Karpas-422 (cell line): ENCODE measurements around the gene NAXD. TPM values are rescaled to one million over a fixed set of nuclear protein-coding genes. Genes with fewer than 3 reads are reported as not detected.

Source experiments
- DNase-seq: peaks from one replicate; pipeline ENCODE4 v3.0.0-alpha.2; 2015
- H2AFZ ChIP-seq: fragments of 200-600 bp; sonication (generic); 2 replicates; pipeline ENCODE4 v1.6.1; 2014; ENCODE audit warnings: antibody characterized with exemption, low read length, mixed read lengths
- H3K27ac ChIP-seq: fragments of 200-600 bp; sonication (generic); 2 replicates; pipeline ENCODE4 v1.5.1; 2014; ENCODE audit warnings: mild to moderate bottlenecking, low read length, moderate library complexity
- H3K27me3 ChIP-seq: fragments of 200-600 bp; sonication (generic); 2 replicates; pipeline ENCODE4 v1.6.1; 2014; ENCODE audit warnings: low read length, mixed read lengths
- H3K36me3 ChIP-seq: fragments of 200-600 bp; sonication (generic); 2 replicates; pipeline ENCODE4 v1.6.1; 2014; ENCODE audit warnings: low read length, mixed read lengths; ENCODE audit not compliant: insufficient read depth
- H3K4me1 ChIP-seq: fragments of 200-600 bp; sonication (generic); 2 replicates; pipeline ENCODE4 v1.6.1; 2014; ENCODE audit warnings: mild to moderate bottlenecking, low read length, mixed read lengths
- H3K4me2 ChIP-seq: fragments of 200-600 bp; sonication (generic); 2 replicates; pipeline ENCODE4 v1.6.1; 2014; ENCODE audit warnings: low read length, low read depth, mild to moderate bottlenecking; ENCODE audit not compliant: poor library complexity, severe bottlenecking
- H3K4me3 ChIP-seq: fragments of 200-600 bp; sonication (generic); 2 replicates; pipeline ENCODE4 v1.5.1; 2014; ENCODE audit warnings: mild to moderate bottlenecking, antibody characterized with exemption, low read length, mixed read lengths
- H3K79me2 ChIP-seq: fragments of 200-600 bp; sonication (generic); 2 replicates; pipeline ENCODE4 v1.6.1; 2014; ENCODE audit warnings: mild to moderate bottlenecking, low read length, mixed read lengths
- H3K9ac ChIP-seq: fragments of 200-600 bp; sonication (generic); 2 replicates; pipeline ENCODE4 v1.6.0; 2014; ENCODE audit warnings: low read length
- H3K9me2 ChIP-seq: fragments of 200-600 bp; sonication (generic), shearing (Covaris generic); replicated peaks from 2 replicates; pipeline ENCODE4 v1.6.0; 2014; ENCODE audit warnings: mild to moderate bottlenecking, low read length, moderate library complexity; ENCODE audit not compliant: insufficient read depth
- H3K9me3 ChIP-seq: fragments of 300-700, 200-600 bp; sonication (generic); 2 replicates; pipeline ENCODE4 v1.6.1; 2014; ENCODE audit warnings: low read length, mixed read lengths
- H4K20me1 ChIP-seq: fragments of 200-600 bp; sonication (generic); 2 replicates; pipeline ENCODE4 v1.6.1; 2014; ENCODE audit warnings: mild to moderate bottlenecking, antibody characterized with exemption, low read length, low read depth; ENCODE audit not compliant: insufficient read depth
- total RNA-seq: library from RNA; depleted of rRNA; stranded (reverse); fragments of >200 nt; shearing (Covaris generic); gene quantifications from 2 replicates; pipeline ENCODE4 v1.2.3, GENCODE V29; 2014; ENCODE audit warnings: low replicate concordance; rRNA removed

The NAXD gene
- total RNA-seq, 1 experiment from 2014 or later: 16.5 TPM

DNA sequence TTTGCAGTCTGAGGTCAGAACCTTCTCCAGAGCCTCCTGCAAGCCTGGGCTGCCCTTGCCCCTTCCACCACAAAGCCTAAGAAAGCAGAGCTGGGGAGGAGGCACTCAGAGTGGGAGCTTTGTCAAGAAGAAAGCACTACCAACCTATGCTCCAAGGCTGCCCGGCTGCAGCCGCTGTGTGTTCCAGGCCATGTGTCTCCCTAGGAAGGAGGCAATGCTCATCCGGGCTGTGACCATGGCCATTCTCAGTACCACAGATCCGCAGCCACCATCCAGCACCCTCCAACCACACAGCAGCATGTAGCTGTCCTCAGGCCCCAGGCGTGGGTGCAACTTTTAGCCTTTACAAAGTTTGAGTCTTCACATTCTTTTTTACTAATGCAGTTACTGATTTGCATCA lies 68.6 kb downstream of the NAXD start:
- no peaks in the 10 kb centered on the region for H3K9me2 ChIP-seq
- no peak overlapping the region for H3K9ac ChIP-seq
- H3K4me3 ChIP-seq: no peak overlapping the region
- H3K27ac ChIP-seq: no peak overlapping the region
- no peaks in the 10 kb centered on the region for H3K9me3 ChIP-seq
- H3K4me1 ChIP-seq: no peaks in the 10 kb centered on the region
- no peaks in the 10 kb centered on the region for H4K20me1 ChIP-seq
- no peak overlapping the region for H3K4me2 ChIP-seq
- no peaks in the 10 kb centered on the region for H3K27me3 ChIP-seq
- no peak overlapping the region for H2AFZ ChIP-seq
- no peak for DNase-seq
- peaks cover 10% of the 10 kb centered on the region; the same call in 1 of the 2 replicates for H3K36me3 ChIP-seq
- no peaks in the 10 kb centered on the region for H3K79me2 ChIP-seq

DNA sequence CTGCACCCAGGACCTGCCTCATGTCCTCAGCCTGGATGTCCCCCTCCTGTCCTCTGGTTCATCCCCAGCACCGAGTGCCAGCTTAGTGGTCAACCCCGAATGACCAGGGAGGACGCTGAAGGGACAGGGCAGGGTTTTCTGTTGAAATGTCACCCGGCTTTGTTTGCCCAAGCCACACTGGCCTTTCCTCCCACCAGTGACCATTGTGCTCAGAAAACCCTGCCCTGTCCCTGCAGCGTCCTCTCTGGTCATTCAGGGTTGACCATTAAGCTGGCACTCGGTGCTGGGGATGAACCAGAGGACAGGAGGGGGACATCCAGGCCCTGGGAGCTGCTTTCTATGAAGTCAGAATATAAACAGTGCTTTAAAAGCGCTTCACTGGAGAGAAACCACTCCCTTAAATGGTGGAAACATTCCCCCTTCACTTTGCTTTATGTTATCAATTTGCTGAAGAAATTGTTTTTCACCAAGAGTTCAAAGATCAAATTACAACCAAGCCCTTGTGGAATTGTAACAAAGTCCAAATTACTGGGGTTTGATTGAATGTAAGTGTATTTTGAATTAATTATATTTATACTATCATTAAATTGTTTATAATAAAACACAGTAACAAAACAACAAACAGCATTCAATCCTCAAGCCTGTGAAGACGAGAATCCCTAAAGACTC lies 69.2 kb downstream of the NAXD start:
- DNase-seq: no peak
- H3K9me2 ChIP-seq: no peaks in the 10 kb centered on the region
- peaks cover 10% of the 10 kb centered on the region; the same call in 1 of the 2 replicates for H3K36me3 ChIP-seq
- H2AFZ ChIP-seq: no peak overlapping the region
- no peak overlapping the region for H3K4me2 ChIP-seq
- no peak overlapping the region for H3K27ac ChIP-seq
- no peak overlapping the region for H3K4me3 ChIP-seq
- H3K4me1 ChIP-seq: no peaks in the 10 kb centered on the region
- H4K20me1 ChIP-seq: no peaks in the 10 kb centered on the region
- H3K27me3 ChIP-seq: no peaks in the 10 kb centered on the region
- H3K79me2 ChIP-seq: no peaks in the 10 kb centered on the region
- no peak overlapping the region for H3K9ac ChIP-seq
- H3K9me3 ChIP-seq: no peaks in the 10 kb centered on the region

DNA sequence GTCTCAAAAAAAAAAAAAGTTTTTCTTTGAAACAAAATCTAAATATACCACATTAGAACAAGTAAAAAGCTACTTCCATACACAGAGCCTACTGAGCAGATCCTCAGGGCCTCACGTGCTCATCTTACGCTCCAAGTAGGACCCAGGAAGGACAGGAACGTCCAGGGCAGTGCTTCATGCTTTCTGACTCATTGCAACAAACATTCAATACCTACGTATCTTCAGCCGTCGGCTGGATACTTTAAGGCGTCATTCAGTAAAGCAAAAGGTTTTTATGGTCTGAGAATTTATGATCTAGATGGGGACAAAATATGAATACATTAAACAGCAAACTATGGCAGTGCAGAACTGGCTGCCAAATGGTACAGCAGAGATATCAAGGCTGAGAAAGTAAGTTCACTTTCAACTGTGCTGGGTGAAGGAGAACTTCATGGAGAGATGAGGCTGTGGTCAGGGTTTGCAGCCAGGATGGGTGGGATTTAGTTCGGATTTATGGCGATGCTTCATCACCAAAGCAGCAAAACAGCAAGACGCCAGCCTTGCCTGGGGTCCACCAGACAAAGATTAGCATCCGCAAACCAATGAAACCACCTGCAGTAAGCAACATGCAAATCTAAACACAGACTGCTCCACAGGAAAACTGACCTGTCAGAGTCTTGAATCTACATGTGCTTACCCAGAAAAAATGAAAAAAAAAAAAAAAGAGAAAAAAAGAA lies 70.1 kb downstream of the NAXD start:
- Histone ChIP-seq H3K9ac (no peak overlapping the region), H3K79me2 (0 out of 2 replicates have a peak, but pooled peaks cover under 1% of the 10 kb centered on the region), H3K4me2 (no peak overlapping the region), H3K9me3 (no peaks in the 10 kb centered on the region), H3K27ac (no peak overlapping the region), H3K36me3 (peaks cover 11% of the 10 kb centered on the region; the same call in 1 of the 2 replicates), H3K9me2 (no peaks in the 10 kb centered on the region), H4K20me1 (no peaks in the 10 kb centered on the region), H2AFZ (no peak overlapping the region), H3K4me3 (no peak overlapping the region), H3K27me3 (no peaks in the 10 kb centered on the region), H3K4me1 (no peaks in the 10 kb centered on the region)
- DNase-seq: no peak

- Histone ChIP-seq H3K9me3 (no peaks in the 10 kb centered on the region), H4K20me1 (no peaks in the 10 kb centered on the region), H3K27ac (no peak overlapping the region), H3K4me2 (no peak overlapping the region), H2AFZ (no peak overlapping the region), H3K9me2 (no peaks in the 10 kb centered on the region), H3K36me3 (peaks cover 5% of the 10 kb centered on the region; the same call in 1 of the 2 replicates), H3K4me3 (no peak overlapping the region), H3K4me1 (no peaks in the 10 kb centered on the region), H3K27me3 (no peaks in the 10 kb centered on the region), H3K9ac (no peak overlapping the region), H3K79me2 (0 out of 2 replicates have a peak, but pooled peaks cover 4% of the 10 kb centered on the region)
- DNase-seq: no peak
Observed at GRCh38 chr13:110687736-110688135, 72.4 kb downstream of the NAXD start.

GRCh38 chr13:110689041-110689440 lies 73.7 kb downstream of the NAXD start:
- Histone ChIP-seq H3K27me3 (no peaks in the 10 kb centered on the region), H3K9me2 (no peaks in the 10 kb centered on the region), H3K79me2 (0 out of 2 replicates have a peak, but pooled peaks cover 4% of the 10 kb centered on the region), H3K9me3 (no peaks in the 10 kb centered on the region), H4K20me1 (no peaks in the 10 kb centered on the region), H2AFZ (no peak overlapping the region), H3K4me2 (no peak overlapping the region), H3K36me3 (peaks cover 2% of the 10 kb centered on the region; the same call in 1 of the 2 replicates), H3K27ac (no peak overlapping the region), H3K4me1 (no peaks in the 10 kb centered on the region), H3K9ac (no peak overlapping the region), H3K4me3 (no peak overlapping the region)
- no peak for DNase-seq

Other genes with a start within 250 kb of the NAXD start
- gene RAB20, start 53.8 kb upstream of the NAXD start, total RNA-seq: 0.79 TPM in 1 of 2 replicates, not detected in the other
- 48.2 and 102 TPM in 2 replicates for gene CARS2, start 90.6 kb downstream of the NAXD start, total RNA-seq
- gene ING1, start 98.2 kb downstream of the NAXD start, total RNA-seq: 6.3 and 19.9 TPM in 2 replicates